ENCODE results near the gene CRABP2.
A peak's percentile ranks its signal among the peaks of the same experiment; 100 is the strongest.

GRCh38 chr1:156751757-156752481, 46.5 kb upstream of the CRABP2 start:
- TF ChIP-seq CTCF (IDR thresholded peaks at IDR 0.05; ENCODE audit: extremely low read depth in 1 of 2, insufficient read depth in 1 of 2, low read depth in 1 of 2, low read length in 2 of 2) (peak in 1 of 2 donors; percentile 29), POLR2A (IDR thresholded peaks at IDR 0.05; ENCODE audit: low read depth, low read length) (peak; percentile 72), EZH2 (IDR thresholded peaks at IDR 0.05; ENCODE audit: borderline replicate concordance, low read depth, low read length, severe bottlenecking) (no peak), POLR2AphosphoS5 (IDR thresholded peaks at IDR 0.05; ENCODE audit: insufficient read depth, low read depth, low read length) (peak; percentile 82)

Measured in endothelial cell of umbilical vein (primary cell).